ENCODE measurements around the gene HIVEP3.

- no peak for TF ChIP-seq CTCF (IDR thresholded peaks at IDR 0.05)
- TF ChIP-seq USF2 (IDR thresholded peaks at IDR 0.05; ENCODE audit: borderline replicate concordance, low read depth, low read length), result no peak
- TF ChIP-seq EP300 (IDR thresholded peaks at IDR 0.05; ENCODE audit: borderline replicate concordance in 1 of 2, low read depth in 1 of 2, low read length in 1 of 2), result no peak
- TF ChIP-seq MAX (IDR thresholded peaks at IDR 0.05; ENCODE audit: low read depth), result no peak
- no peak for TF ChIP-seq NFIC (IDR thresholded peaks at IDR 0.05; ENCODE audit: borderline replicate concordance)
- no peak for TF ChIP-seq IRF3 (IDR thresholded peaks at IDR 0.05; ENCODE audit: low read depth, low read length)
- no peak for TF ChIP-seq JUND (IDR thresholded peaks at IDR 0.05)
- no peak for TF ChIP-seq GABPA (IDR thresholded peaks at IDR 0.05; ENCODE audit: low read depth)
- no peak for TF ChIP-seq SIN3A (IDR thresholded peaks at IDR 0.05; ENCODE audit: borderline replicate concordance, low read depth, low read length)
- TF ChIP-seq RAD21 (IDR thresholded peaks at IDR 0.05; ENCODE audit: low read length), result no peak
- TF ChIP-seq FOXJ3 (CRISPR knock-in tag; IDR thresholded peaks at IDR 0.05), result no peak
Observed at GRCh38 chr1:41620365-41621169, 298.2 kb downstream of the HIVEP3 start.
